Neutrophil (primary cell): ENCODE data around the gene RASD2.

Experiments used
- H3K27ac ChIP-seq: fragments of 200-600 bp; sonication (generic); 2 replicates; pipeline ENCODE4 v1.5.1; 2016; ENCODE audit warnings: mild to moderate bottlenecking, moderate library complexity
- H3K27me3 ChIP-seq: fragments of 200-600 bp; sonication (generic); 2 replicates; pipeline ENCODE4 v1.6.0; 2016; ENCODE audit warnings: mild to moderate bottlenecking
- H3K36me3 ChIP-seq: fragments of 200-600 bp; sonication (generic); 2 replicates; pipeline ENCODE4 v1.5.1; 2017
- H3K4me1 ChIP-seq, 2 experiments: fragments of 200-600 bp in 1 of 2; sonication (generic) in 1 of 2; 1 replicate in 1 of 2; 2 replicates in 1 of 2; pipeline versions ENCODE4 v1.5.1 to v1.6.1; 2013 to 2016; ENCODE audit warnings: low read depth in 1 of 2, low read length in 1 of 2, mild to moderate bottlenecking in 1 of 2, moderate library complexity in 1 of 2; ENCODE audit not compliant: control insufficient read depth in 1 of 2, insufficient read depth in 1 of 2
- H3K4me3 ChIP-seq, 2 experiments: fragments of 200-600 bp in 1 of 2; sonication (generic) in 1 of 2; 1 replicate in 1 of 2; 2 replicates in 1 of 2; pipeline ENCODE4 v1.5.1; 2013 to 2016; ENCODE audit warnings: low read depth in 1 of 2, low read length in 1 of 2, mild to moderate bottlenecking in 1 of 2, moderate library complexity in 1 of 2
- H3K9me3 ChIP-seq: fragments of 200-600 bp; sonication (generic); 2 replicates; pipeline ENCODE4 v1.5.1; 2016
- TF ChIP-seq, protein P1 (sequence below): fragments of 200-600 bp; sonication (generic); IDR thresholded peaks from 2 replicates; pipeline ENCODE4 v1.5.1; 2016; ENCODE audit warnings: antibody characterized with exemption

RASD2 gene

DNA sequence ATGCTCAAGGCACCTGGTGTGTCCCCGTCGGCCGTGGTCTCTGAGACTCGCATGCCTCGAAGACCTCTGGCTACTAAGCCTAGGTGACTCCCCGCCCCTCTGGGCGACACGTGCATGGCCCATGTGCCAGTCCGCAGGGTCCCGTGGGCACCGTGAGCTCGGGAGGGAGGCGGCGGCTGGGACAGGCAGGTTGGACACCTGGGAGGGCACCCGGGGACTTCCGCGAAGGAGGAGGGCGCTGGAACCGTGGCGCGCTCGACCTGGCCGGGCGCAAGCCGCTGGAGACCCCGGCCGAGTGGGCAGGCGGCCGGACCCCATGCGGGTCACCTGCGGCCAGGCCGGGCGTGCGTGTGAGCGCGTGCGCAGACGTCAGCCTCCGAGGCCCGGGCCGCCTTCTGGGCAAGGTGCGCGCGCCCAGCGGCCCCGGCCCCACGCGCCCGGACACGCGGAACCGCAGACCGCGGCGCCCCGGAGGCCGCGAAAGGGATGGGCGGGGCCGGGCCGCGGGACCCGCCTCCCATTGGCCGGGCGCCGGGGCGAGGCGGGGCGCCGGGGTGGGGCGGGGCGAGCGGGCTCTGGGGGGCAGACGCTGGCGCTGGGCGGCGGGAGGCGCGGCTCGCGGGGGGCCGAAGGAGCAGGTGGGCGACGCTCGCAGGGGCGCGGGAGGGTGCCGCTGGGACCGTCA, 579 bp upstream of the RASD2 start:
- Histone ChIP-seq H3K9me3 (no peaks in the 10 kb centered on the region), H3K27me3 (peaks cover 84% of the 10 kb centered on the region), H3K27ac (no peak overlapping the region), H3K4me3 (peak overlapping the region in 1 of 2 experiments; percentile 28), H3K36me3 (no peaks in the 10 kb centered on the region), H3K4me1 (peaks cover 4 to 5% of the 10 kb centered on the region in 2 experiments)
- TF ChIP-seq, protein P1, sequence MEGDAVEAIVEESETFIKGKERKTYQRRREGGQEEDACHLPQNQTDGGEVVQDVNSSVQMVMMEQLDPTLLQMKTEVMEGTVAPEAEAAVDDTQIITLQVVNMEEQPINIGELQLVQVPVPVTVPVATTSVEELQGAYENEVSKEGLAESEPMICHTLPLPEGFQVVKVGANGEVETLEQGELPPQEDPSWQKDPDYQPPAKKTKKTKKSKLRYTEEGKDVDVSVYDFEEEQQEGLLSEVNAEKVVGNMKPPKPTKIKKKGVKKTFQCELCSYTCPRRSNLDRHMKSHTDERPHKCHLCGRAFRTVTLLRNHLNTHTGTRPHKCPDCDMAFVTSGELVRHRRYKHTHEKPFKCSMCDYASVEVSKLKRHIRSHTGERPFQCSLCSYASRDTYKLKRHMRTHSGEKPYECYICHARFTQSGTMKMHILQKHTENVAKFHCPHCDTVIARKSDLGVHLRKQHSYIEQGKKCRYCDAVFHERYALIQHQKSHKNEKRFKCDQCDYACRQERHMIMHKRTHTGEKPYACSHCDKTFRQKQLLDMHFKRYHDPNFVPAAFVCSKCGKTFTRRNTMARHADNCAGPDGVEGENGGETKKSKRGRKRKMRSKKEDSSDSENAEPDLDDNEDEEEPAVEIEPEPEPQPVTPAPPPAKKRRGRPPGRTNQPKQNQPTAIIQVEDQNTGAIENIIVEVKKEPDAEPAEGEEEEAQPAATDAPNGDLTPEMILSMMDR = no peak

DNA sequence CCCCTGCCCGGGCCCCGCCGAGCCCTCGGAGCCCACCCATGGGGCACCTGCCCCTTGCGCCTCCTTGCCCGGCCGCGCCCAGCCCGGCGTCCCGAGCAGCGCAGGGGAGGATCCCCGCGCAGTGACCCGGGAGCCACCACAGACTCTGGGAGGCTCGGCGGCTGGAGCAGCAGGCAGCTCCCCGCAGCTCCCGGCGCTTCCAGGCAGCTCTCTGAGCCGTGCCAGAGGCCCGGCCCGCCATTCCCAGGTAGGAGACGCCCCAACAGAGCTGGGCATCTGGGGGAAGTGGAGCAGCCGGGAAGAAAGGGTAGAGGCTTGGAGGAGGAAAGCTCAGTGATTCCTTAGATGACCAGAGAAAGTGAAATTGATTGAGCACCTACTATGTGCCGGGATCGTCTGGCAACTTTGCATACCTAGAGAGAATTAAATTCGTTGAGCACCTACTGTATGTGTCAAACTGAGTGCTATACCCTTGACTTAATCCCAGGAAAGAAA, 670 bp downstream of the RASD2 start:
- peaks cover 97% of the 10 kb centered on the region for H3K27me3 ChIP-seq
- no peak overlapping the region for H3K27ac ChIP-seq
- H3K36me3 ChIP-seq = no peaks in the 10 kb centered on the region
- TF ChIP-seq, protein P1 = no peak
- no peak overlapping the region for H3K4me3 ChIP-seq
- peaks cover 4 to 5% of the 10 kb centered on the region in 2 experiments for H3K4me1 ChIP-seq
- no peaks in the 10 kb centered on the region for H3K9me3 ChIP-seq

DNA sequence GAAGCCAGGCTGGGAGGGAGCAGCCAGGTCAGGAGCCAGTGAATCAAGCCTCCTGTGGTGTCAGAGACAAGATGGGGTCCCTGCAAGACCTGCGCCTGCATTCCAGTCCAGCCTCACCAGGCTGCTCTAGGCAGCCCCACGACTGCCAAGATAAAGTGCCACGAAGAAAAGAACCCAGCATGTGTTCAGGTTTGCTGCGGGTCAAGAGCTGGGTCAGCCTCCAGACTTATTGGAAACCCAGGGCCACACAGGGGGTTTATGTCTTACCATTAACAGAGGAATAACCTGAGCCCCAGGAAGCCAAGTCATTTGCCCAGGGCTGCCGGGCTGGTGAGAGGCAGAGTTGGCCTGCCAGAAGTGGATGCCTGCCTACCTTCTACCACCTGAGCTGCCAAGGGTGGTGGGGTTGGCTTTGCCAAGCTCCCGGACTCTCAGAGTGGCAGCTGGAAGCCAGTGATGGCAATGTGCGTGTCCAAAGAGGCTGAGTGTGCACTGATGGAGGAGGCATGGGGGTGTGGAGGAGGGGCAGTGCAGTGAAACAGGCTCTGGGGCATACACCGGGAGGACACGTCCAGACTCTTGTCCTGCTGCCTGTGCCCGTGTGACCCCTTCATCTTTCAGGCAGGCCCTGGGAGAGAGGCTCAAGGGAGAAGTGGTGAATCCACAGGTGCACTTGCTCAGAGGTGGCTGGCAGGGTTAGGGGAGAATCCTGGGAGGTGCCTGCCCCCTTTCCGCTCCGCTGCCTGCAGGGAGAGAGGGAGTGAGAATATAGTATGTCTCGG, 1.7 kb downstream of the RASD2 start:
- Histone ChIP-seq H3K36me3 (no peaks in the 10 kb centered on the region), H3K9me3 (no peaks in the 10 kb centered on the region), H3K27me3 (peaks cover 87% of the 10 kb centered on the region), H3K4me3 (no peak overlapping the region), H3K4me1 (peaks cover 4 to 5% of the 10 kb centered on the region in 2 experiments), H3K27ac (no peak overlapping the region)
- TF ChIP-seq, protein P1 = no peak

DNA sequence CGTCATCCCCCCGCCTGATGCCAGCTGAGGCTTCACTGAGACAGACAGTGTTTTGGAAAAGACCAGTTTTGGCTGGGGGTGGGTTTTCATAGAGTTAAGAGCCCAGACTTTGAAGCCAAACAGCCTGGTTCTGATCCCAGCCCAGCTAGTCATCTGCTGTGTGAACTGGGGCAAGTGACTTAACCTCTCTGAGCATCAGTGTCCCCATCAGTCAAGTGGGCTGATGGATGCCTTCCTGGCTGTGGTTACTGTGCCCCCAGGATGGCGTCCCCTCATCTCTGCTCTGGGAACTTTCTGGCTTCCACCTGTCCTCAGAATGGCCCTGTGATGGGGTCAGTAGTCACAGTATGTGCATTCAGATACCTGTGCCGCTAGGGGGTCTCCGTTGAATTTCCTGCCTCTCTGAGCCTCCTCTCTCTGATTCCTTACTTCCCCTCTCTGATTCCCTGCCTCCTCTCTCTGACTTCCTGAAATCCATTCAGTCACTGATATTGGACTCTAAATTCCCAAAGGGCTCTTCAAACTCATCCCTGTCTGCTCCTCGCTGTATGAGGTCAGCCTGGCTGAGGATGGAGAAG, 2.4 kb downstream of the RASD2 start:
- Histone ChIP-seq H3K36me3 (no peaks in the 10 kb centered on the region), H3K27ac (no peak overlapping the region), H3K9me3 (no peaks in the 10 kb centered on the region), H3K4me1 (peaks cover 4 to 5% of the 10 kb centered on the region in 2 experiments), H3K4me3 (no peak overlapping the region), H3K27me3 (peaks cover 88% of the 10 kb centered on the region)
- TF ChIP-seq, protein P1 = no peak

DNA sequence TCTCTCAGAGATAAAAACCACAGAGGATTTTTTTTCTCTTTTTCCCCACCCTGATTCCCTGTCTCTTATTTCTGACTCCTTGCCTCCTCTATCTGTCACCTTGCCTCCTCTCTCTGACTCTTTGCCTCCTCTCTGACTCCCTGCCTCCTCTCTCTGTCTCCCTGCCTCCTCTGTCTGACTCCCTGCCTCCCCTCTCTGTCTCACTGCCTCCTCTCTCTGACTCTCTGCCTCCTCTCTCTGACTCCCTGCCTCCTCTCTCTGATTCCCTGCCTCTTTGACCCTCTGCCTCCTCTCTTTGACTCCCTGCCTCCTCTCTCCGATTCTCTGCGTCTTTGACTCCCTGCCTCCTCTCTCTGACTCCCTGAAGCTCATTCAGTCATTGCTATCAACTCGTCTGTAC, 3.1 kb downstream of the RASD2 start:
- Histone ChIP-seq H3K27me3 (peaks cover 88% of the 10 kb centered on the region), H3K4me3 (no peak overlapping the region), H3K9me3 (no peaks in the 10 kb centered on the region), H3K36me3 (no peaks in the 10 kb centered on the region), H3K27ac (no peak overlapping the region), H3K4me1 (peaks cover 4 to 5% of the 10 kb centered on the region in 2 experiments)
- TF ChIP-seq, protein P1 = no peak
